Neutrophil (primary cell): ENCODE data around the gene TK2.

Experiments
- H3K27ac ChIP-seq: fragments of 200-600 bp; sonication (generic); 2 replicates; pipeline ENCODE4 v1.5.1; 2016; ENCODE audit warnings: mild to moderate bottlenecking, moderate library complexity
- H3K27me3 ChIP-seq: fragments of 200-600 bp; sonication (generic); 2 replicates; pipeline ENCODE4 v1.6.0; 2016; ENCODE audit warnings: mild to moderate bottlenecking
- H3K36me3 ChIP-seq: fragments of 200-600 bp; sonication (generic); 2 replicates; pipeline ENCODE4 v1.5.1; 2017
- H3K4me1 ChIP-seq, 2 experiments: fragments of 200-600 bp in 1 of 2; sonication (generic) in 1 of 2; 1 replicate in 1 of 2; 2 replicates in 1 of 2; pipeline versions ENCODE4 v1.5.1 to v1.6.1; 2013 to 2016; ENCODE audit warnings: low read depth in 1 of 2, low read length in 1 of 2, mild to moderate bottlenecking in 1 of 2, moderate library complexity in 1 of 2; ENCODE audit not compliant: control insufficient read depth in 1 of 2, insufficient read depth in 1 of 2
- H3K4me3 ChIP-seq, 2 experiments: fragments of 200-600 bp in 1 of 2; sonication (generic) in 1 of 2; 1 replicate in 1 of 2; 2 replicates in 1 of 2; pipeline ENCODE4 v1.5.1; 2013 to 2016; ENCODE audit warnings: low read depth in 1 of 2, low read length in 1 of 2, mild to moderate bottlenecking in 1 of 2, moderate library complexity in 1 of 2
- H3K9me3 ChIP-seq: fragments of 200-600 bp; sonication (generic); 2 replicates; pipeline ENCODE4 v1.5.1; 2016
- CTCF ChIP-seq: fragments of 200-600 bp; sonication (generic); IDR thresholded peaks from 2 replicates; pipeline ENCODE4 v1.5.1; 2016; ENCODE audit warnings: antibody characterized with exemption

Gene TK2

DNA sequence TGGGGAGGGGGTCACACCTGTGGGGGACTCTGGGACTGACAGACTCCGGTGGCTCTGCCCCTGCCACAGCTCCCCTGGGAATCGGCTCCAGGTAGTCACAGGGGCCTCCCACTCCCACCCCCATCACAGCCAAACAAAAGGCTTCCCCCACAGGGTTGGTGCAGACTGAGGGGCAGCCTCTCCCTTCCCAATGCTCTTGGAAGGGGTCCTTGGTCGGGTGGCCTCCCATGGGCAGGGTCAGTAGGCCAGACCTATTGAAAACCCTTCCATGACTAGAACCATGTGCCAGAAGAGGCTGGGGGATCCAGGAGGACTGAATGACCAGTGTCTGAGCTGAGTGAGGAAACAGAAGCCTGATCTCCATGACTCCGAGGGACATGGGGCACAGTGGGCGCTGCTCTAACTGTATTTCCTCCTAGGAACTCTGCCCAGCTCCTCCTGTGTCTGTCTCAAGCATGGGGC, 28.6 kb downstream of the TK2 start:
- H3K27ac ChIP-seq, result peak overlapping the region; percentile 98
- no peak for TF ChIP-seq CTCF
- H3K4me1 ChIP-seq, result peaks cover 98 to 100% of the 10 kb centered on the region in 2 experiments
- H3K4me3 ChIP-seq, result peak overlapping the region; percentile 38 to 76
- H3K9me3 ChIP-seq, result no peaks in the 10 kb centered on the region
- no peaks in the 10 kb centered on the region for H3K36me3 ChIP-seq
- no peaks in the 10 kb centered on the region for H3K27me3 ChIP-seq

DNA sequence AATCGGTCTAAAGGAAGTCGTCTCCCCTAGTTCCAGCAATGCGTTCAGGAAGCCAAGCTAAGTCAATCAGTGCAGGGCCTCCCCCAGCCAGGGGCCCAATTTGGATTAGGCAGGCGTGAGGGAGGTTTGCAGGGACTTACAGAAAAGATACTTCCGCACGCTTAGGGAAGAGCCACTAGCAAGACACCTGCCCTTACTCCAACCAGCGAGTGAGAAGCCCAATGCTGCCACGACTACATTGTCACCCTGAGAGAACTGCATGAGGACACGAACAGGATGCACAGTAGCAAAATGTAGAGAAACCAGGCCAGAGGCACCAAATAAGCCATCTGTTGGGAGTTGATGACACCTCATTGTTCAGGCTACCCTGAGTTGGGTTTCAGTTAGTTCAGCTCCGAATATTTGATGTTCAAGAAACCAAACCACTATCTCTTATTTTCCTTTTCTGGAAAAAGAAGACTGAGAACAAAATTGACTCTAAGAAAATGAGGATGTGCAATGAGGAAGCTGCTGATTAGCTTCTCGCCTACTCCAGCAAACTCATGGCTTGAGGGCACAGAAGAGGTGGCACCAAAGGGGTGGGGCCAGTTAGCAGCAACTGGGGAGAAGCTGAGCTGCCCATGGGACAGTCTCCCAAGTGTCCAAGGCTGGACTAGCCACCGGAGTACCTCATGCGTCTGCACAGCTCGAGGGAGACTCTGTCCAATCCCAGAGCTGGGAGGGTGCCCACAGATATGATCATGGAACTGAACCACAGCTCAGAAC, 29.3 kb downstream of the TK2 start:
- no peaks in the 10 kb centered on the region for H3K36me3 ChIP-seq
- peaks cover 98 to 100% of the 10 kb centered on the region in 2 experiments for H3K4me1 ChIP-seq
- H3K27me3 ChIP-seq, result no peaks in the 10 kb centered on the region
- peak overlapping the region; percentile 38 to 76 for H3K4me3 ChIP-seq
- peak overlapping the region; percentile 98 for H3K27ac ChIP-seq
- no peaks in the 10 kb centered on the region for H3K9me3 ChIP-seq
- TF ChIP-seq CTCF, result peak; percentile 14

DNA sequence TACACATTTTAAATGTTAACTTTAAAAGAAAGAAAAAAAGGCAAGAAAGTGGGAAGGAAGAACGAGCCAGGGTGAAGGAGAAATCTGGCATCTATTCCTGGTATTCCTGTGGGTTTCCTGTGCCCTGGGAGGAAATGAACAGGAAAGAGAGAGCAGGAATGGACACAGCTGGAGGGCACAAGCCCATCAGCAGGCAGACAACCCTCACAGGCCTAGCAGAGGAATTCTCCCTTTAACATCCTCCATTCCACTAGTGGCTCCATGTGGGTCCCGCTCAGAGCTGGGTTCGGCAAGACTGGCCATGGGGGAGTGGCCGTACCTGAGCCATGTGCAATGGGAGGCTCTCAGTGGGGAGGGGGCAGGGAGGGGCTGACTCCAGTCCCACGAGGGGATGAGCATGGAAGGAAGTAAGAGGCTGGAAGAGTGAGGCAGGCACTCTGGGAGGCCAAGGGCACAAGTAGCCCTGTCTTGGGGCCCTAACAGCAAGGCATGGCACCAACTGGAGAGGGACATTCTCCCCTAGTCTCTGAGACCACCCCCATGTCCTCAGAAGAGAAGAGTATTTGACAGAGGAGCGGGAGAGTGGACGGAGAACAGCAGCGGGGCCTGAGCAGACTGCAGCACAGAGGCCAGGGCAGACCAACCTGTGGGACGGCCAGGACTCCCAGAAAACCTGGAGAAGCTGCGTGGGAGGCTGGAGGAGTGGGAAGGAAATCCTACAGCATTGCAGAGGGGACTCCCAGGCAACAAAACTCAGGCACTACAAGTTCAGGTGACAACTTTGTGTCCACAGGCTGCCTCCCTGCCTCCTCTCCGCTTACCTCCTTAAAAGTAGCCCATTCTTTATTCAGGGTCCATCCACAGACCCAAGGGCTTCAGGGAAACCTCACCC, 30.2 kb downstream of the TK2 start:
- Histone ChIP-seq H3K36me3 (no peaks in the 10 kb centered on the region), H3K4me1 (peaks cover 98 to 100% of the 10 kb centered on the region in 2 experiments), H3K9me3 (no peaks in the 10 kb centered on the region), H3K27ac (peak overlapping the region; percentile 98), H3K4me3 (peak overlapping the region; percentile 38 to 76), H3K27me3 (no peaks in the 10 kb centered on the region)
- no peak for TF ChIP-seq CTCF

GRCh38 chr16:66517586-66518263, 32.2 kb downstream of the TK2 start:
- H3K4me1 ChIP-seq, result peaks cover 92 to 97% of the 10 kb centered on the region in 2 experiments
- TF ChIP-seq CTCF, result no peak
- H3K9me3 ChIP-seq, result no peaks in the 10 kb centered on the region
- no peaks in the 10 kb centered on the region for H3K36me3 ChIP-seq
- H3K27me3 ChIP-seq, result no peaks in the 10 kb centered on the region
- peak overlapping the region; percentile 98 for H3K27ac ChIP-seq
- H3K4me3 ChIP-seq, result peak overlapping the region; percentile 68 to 76

GRCh38 chr16:66516808-66517585, 32.9 kb downstream of the TK2 start:
- Histone ChIP-seq H3K4me3 (peak overlapping the region; percentile 68 to 76), H3K27me3 (no peaks in the 10 kb centered on the region), H3K27ac (peak overlapping the region; percentile 98), H3K4me1 (peaks cover 92 to 97% of the 10 kb centered on the region in 2 experiments), H3K9me3 (no peaks in the 10 kb centered on the region), H3K36me3 (no peaks in the 10 kb centered on the region)
- TF ChIP-seq CTCF, result peak; percentile 52
